ENCODE measurements around the gene PRG2. TPM values are rescaled to one million over a fixed set of nuclear protein-coding genes. Genes with fewer than 3 reads are reported as not detected.

Gene PRG2
- total and polyA plus RNA-seq, 2 of the 13 experiments (the other 11 are each of a cell fraction or from before 2014, with no cell fraction given): not detected

- Histone ChIP-seq H3K4me2 (ENCODE audit: low read depth, low read length) (peak overlapping the region; percentile 26), H3K4me3 (replicated peaks in 1 of 3; ENCODE audit: insufficient read depth in 1 of 3, low read depth in 2 of 3, low read length in 3 of 3) (no peak overlapping the region), H3K79me2 (ENCODE audit: insufficient read depth, low read length) (no peaks in the 10 kb centered on the region), H3K27ac (ENCODE audit: extremely low read length, insufficient read depth, low read length) (no peak overlapping the region), H3K9me3 (ENCODE audit: low read length) (no peaks in the 10 kb centered on the region), H2AFZ (ENCODE audit: low read length) (no peak overlapping the region), H3K27me3 (ENCODE audit: control insufficient read depth in 1 of 2, insufficient read depth in 2 of 2, low read length in 2 of 2) (peaks cover 1 to 25% of the 10 kb centered on the region in 2 experiments; a peak in 4 of 5 replicates), H3K4me1 (ENCODE audit: insufficient read depth, low read length) (peaks cover 65% of the 10 kb centered on the region), H4K20me1 (ENCODE audit: insufficient read depth, low read length) (no peaks in the 10 kb centered on the region), H3K9ac (ENCODE audit: insufficient read depth, low read depth, low read length) (no peak overlapping the region), H3K36me3 (replicated peaks in 1 of 2; ENCODE audit: control insufficient read depth in 1 of 2, insufficient read depth in 2 of 2, low read length in 2 of 2) (no peaks in the 10 kb centered on the region)
- no peak for ATAC-seq
- ChIA-PET POLR2A (interaction anchor here (0.9 kb wide), 1 partner anchor 13 kb away, joined by 3 read pairs; no protein-coding TSS in a partner anchor), CTCF (ENCODE audit: low intra/inter-chr PET ratio, low total read pairs) (no interaction called here)
- WGBS (ENCODE audit: low lambda C conversion rate): 19% methylated on average over 7 of the region's 7 CpGs
- TF ChIP-seq KLF13 (CRISPR knock-in tag; IDR thresholded peaks at IDR 0.05): no peak
- TF ChIP-seq NFAT5 (CRISPR knock-in tag; IDR thresholded peaks at IDR 0.05): no peak
- TF ChIP-seq RFX5 (IDR thresholded peaks at IDR 0.05; ENCODE audit: low read depth, low read length): no peak
- no peak for TF ChIP-seq NCOA2 (CRISPR knock-in tag; IDR thresholded peaks at IDR 0.05)
- no peak for TF ChIP-seq MEIS1 (CRISPR knock-in tag; IDR thresholded peaks at IDR 0.05; ENCODE audit: borderline replicate concordance)
- no peak for TF ChIP-seq BCL6 (CRISPR knock-in tag; IDR thresholded peaks at IDR 0.05)
- no peak for TF ChIP-seq ZNF720 (CRISPR knock-in tag; IDR thresholded peaks at IDR 0.05)
- TF ChIP-seq RBAK (CRISPR knock-in tag; IDR thresholded peaks at IDR 0.05): no peak
- TF ChIP-seq ZNF3 (CRISPR knock-in tag; IDR thresholded peaks at IDR 0.05): no peak
- intact Hi-C loops (cut with micrococcal nuclease; ENCODE audit: unreplicated experiment) (loop anchor here (2.0 to 10.0 kb wide), 2 partner anchors 209 to 1181 kb away; no protein-coding TSS in a partner anchor), in situ Hi-C loops (cut with HindIII; ENCODE audit: extremely low pct_ligation_motif_present, low pct_unique_long_range_greater_than_20kb) (loop anchor here (10.0 kb wide), 1 partner anchor 221 kb away; the partner anchor contains the start of gene UBE2L6)
- no TSS peak for BruUV-seq (replicated peaks)
- FAIRE-seq: no peak
- DNase-seq (ENCODE audit: low spot score): no peak
Observed at GRCh38 chr11:57343825-57344224, 46.6 kb downstream of the PRG2 start.
